ELF-1 (cell line): ENCODE results near the gene CASP3.
"Not testable (repeated sequence)": the region's sequence is repeated elsewhere in the genome, so short reads cannot be mapped to it uniquely, and the experiment has no call there.

Source experiments
- DNase-seq: peaks from one replicate; pipeline ENCODE4 v3.0.0-alpha.2; 2016; ENCODE audit warnings: low read depth, low spot score

The CASP3 gene

GRCh38 chr4:184636144-184636543, 13.1 kb downstream of the CASP3 start:
- no peak for DNase-seq

GRCh38 chr4:184635381-184635780, 13.9 kb downstream of the CASP3 start:
- no peak for DNase-seq

GRCh38 chr4:184632842-184633241, 16.4 kb downstream of the CASP3 start:
- DNase-seq: no peak

GRCh38 chr4:184628103-184628502, 21.1 kb downstream of the CASP3 start:
- DNase-seq: no peak

GRCh38 chr4:184625783-184626596, 23.3 kb downstream of the CASP3 start:
- DNase-seq: peak; percentile 10

GRCh38 chr4:184624972-184625554, 24.2 kb downstream of the CASP3 start:
- no peak for DNase-seq

GRCh38 chr4:184624504-184624903, 24.7 kb downstream of the CASP3 start:
- DNase-seq: not testable (repeated sequence)

- no peak for DNase-seq
Observed at GRCh38 chr4:184621518-184621917, 27.7 kb downstream of the CASP3 start.

GRCh38 chr4:184620212-184620867, 28.9 kb downstream of the CASP3 start:
- DNase-seq: no peak

GRCh38 chr4:184617600-184618196, 31.5 kb downstream of the CASP3 start:
- peak; percentile 81 for DNase-seq

GRCh38 chr4:184616633-184617551, 32.4 kb downstream of the CASP3 start:
- no peak for DNase-seq

GRCh38 chr4:184616168-184616567, 33.1 kb downstream of the CASP3 start:
- DNase-seq: not testable (repeated sequence)

GRCh38 chr4:184614509-184614908, 34.7 kb downstream of the CASP3 start:
- no peak for DNase-seq

- no peak for DNase-seq
Observed at GRCh38 chr4:184613405-184613804, 35.8 kb downstream of the CASP3 start.

GRCh38 chr4:184612074-184612473, 37.2 kb downstream of the CASP3 start:
- no peak for DNase-seq

- not testable (repeated sequence) for DNase-seq
Observed at GRCh38 chr4:184607429-184607828, 41.8 kb downstream of the CASP3 start.

- not testable (repeated sequence) for DNase-seq
Observed at GRCh38 chr4:184602857-184603256, 46.4 kb downstream of the CASP3 start.

GRCh38 chr4:184600982-184601381, 48.3 kb downstream of the CASP3 start:
- not testable (repeated sequence) for DNase-seq

- no peak for DNase-seq
Observed at GRCh38 chr4:184599492-184600135, 49.6 kb downstream of the CASP3 start.

GRCh38 chr4:184598753-184599491, 50.3 kb downstream of the CASP3 start:
- DNase-seq: no peak
